Body of pancreas (tissue), 4 donors: ENCODE measurements around the gene TNS3. TPM values are rescaled to one million over a fixed set of nuclear protein-coding genes. Genes with fewer than 3 reads are reported as not detected.

Experiments
- ATAC-seq: fragments of 150-250 bp; one replicate; pipeline ENCODE4 v1.9.1; 2016
- DNase-seq, 4 donors: peaks; one replicate each; pipeline ENCODE4 v3.0.0-alpha.2; 2019
- H3K27ac ChIP-seq, 4 donors: fragments of 200-600 bp; sonication (generic); 1 replicate in 3 of 4; 2 replicates in 1 of 4; pipeline versions ENCODE4 v1.5.1 to v1.6.1; 2016 to 2019; ENCODE audit warnings: mild to moderate bottlenecking in 1 of 4, mixed read lengths in 1 of 4, moderate library complexity in 1 of 4
- H3K27me3 ChIP-seq, 2 donors: fragments of 200-600 bp; sonication (generic); one replicate each; pipeline ENCODE4 v1.6.0; 2016; ENCODE audit warnings: mild to moderate bottlenecking in 1 of 2
- H3K36me3 ChIP-seq, 2 donors: fragments of 200-600 bp; sonication (generic); replicated peaks in 1 of 2; 2 replicates each; pipeline ENCODE4 v1.5.1; 2016; ENCODE audit warnings: low read depth in 2 of 2; ENCODE audit not compliant: insufficient read depth in 1 of 2
- H3K4me1 ChIP-seq: fragments of 200-600 bp; sonication (generic); one replicate; pipeline ENCODE4 v1.6.0; 2016
- H3K4me3 ChIP-seq, 2 donors: fragments of 200-600 bp; sonication (generic); 1 replicate in 1 of 2; 2 replicates in 1 of 2; pipeline ENCODE4 v1.5.1; 2016 to 2019
- H3K9me3 ChIP-seq, 3 donors: fragments of 200-600 bp; sonication (generic); 1 replicate in 2 of 3; 2 replicates in 1 of 3; pipeline ENCODE4 v1.5.1; 2016
- CTCF ChIP-seq, 7 experiments: fragments of 450-650 bp in 4 of 7; fragments of 200-600 bp in 3 of 7; sonication (generic) in 3 of 7; IDR thresholded peaks; one replicate each; pipeline ENCODE4 v1.5.1; 2016 to 2019; ENCODE audit warnings: antibody characterized with exemption in 7 of 7
- POLR2A ChIP-seq, 3 donors: fragments of 450-650 bp; IDR thresholded peaks; one replicate each; pipeline ENCODE4 v1.6.1; 2016; ENCODE audit warnings: antibody characterized with exemption in 3 of 3, mild to moderate bottlenecking in 2 of 3
- WGBS, 2 donors: methylation state at CpG; one replicate each; pipeline ENCODE4 v1.1.5; 2017; 5-methylcytosine and 5-hydroxymethylcytosine counted together
- intact Hi-C: fragments of 100-400 bp; cut with DNase I; formaldehyde crosslinking; loops from one replicate; pipeline ENCODE4 v1.15.1; 2023
- total RNA-seq, 2 donors: library from RNA; depleted of rRNA; stranded (reverse); fragments of >200 nt; gene quantifications; one replicate each; pipeline ENCODE4 v1.1.0, GENCODE V29; 2016

The TNS3 gene
- total RNA-seq, 2 donors from 2014 or later: 100 to 265 TPM

DNA sequence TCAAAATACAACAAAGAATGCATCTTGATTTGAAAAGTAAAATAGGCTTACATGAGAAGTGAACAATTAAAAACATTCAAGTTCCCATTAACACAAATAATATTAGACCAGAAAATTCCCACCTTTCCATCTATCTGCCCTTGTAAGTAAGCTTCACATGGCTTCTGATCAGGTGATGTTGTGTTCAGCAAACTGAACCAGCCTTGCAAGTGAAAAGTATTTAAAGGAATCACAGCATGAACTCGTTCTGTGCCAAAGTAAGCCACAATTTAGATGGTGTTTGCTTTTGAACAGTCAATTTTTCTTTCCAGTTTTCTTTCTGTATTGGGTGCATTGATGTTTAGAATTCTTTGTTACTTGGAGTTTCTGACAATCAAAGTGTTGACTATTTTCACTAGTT lies 347.9 kb downstream of the TNS3 start:
- TF ChIP-seq CTCF (IDR thresholded peaks at IDR 0.05) (no peak), POLR2A (IDR thresholded peaks at IDR 0.05) (no peak)
- Histone ChIP-seq H3K27ac (no peak overlapping the region), H3K4me3 (no peak overlapping the region), H3K9me3 (no peaks in the 10 kb centered on the region), H3K27me3 (no peaks in the 10 kb centered on the region), H3K4me1 (no peaks in the 10 kb centered on the region), H3K36me3 (no peaks in the 10 kb centered on the region)
- WGBS, 2 donors: 37% methylated on average over 1 of the region's 1 CpG
- no peak for DNase-seq
- intact Hi-C loops: no loop called here
- ATAC-seq: no peak

- WGBS, 2 donors: 70 to 81% methylated on average over 8 of the region's 8 CpGs
- no peak for TF ChIP-seq CTCF (IDR thresholded peaks at IDR 0.05)
- H3K36me3 ChIP-seq: no peaks in the 10 kb centered on the region
- H3K27me3 ChIP-seq: no peaks in the 10 kb centered on the region
- no peaks in the 10 kb centered on the region for H3K9me3 ChIP-seq
- H3K4me1 ChIP-seq: no peaks in the 10 kb centered on the region
- no peak overlapping the region for H3K27ac ChIP-seq
- DNase-seq (no peak), ATAC-seq (no peak)
- intact Hi-C loops: no loop called here
- H3K4me3 ChIP-seq: no peak overlapping the region
Measured at GRCh38 chr7:47232751-47233412, 349.0 kb downstream of the TNS3 start.

DNA sequence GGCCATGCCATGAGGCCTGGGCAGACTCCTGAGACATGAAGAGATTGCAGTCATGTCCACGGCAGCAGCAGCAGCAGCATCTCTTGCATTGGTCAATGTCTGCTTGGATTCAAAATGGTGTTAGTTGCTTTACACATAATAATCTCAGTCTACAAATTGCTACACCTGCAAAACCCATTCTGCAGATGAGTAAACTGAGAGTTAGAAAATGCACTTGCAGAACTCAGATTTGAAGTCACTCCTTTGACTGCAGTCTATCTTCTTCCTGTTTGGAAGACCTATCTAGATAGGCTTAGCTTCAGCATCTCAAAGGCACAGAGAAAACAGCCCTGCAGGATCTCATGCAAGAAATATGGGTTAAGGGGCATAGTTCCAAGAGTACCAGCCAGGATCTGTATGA lies 350.3 kb downstream of the TNS3 start:
- H3K27me3 ChIP-seq: no peaks in the 10 kb centered on the region
- DNase-seq: no peak
- no peak for TF ChIP-seq CTCF (IDR thresholded peaks at IDR 0.05)
- TF ChIP-seq POLR2A (IDR thresholded peaks at IDR 0.05): no peak
- H3K27ac ChIP-seq: no peak overlapping the region
- ATAC-seq: no peak
- no peaks in the 10 kb centered on the region for H3K9me3 ChIP-seq
- 90 to 100% methylated on average over 1 of the region's 1 CpG for WGBS, 2 donors
- H3K4me3 ChIP-seq: no peak overlapping the region
- H3K4me1 ChIP-seq: no peaks in the 10 kb centered on the region
- no peaks in the 10 kb centered on the region for H3K36me3 ChIP-seq
- intact Hi-C loops: no loop called here

- intact Hi-C loops: no loop called here
- H3K27me3 ChIP-seq: no peaks in the 10 kb centered on the region
Measured at GRCh38 chr7:47231032-47231431, 350.9 kb downstream of the TNS3 start.

More at GRCh38 chr7:47231032-47231431, 350.9 kb downstream of the TNS3 start:
- no peaks in the 10 kb centered on the region for H3K4me1 ChIP-seq
- ATAC-seq (no peak), DNase-seq (no peak)
- H3K36me3 ChIP-seq: no peaks in the 10 kb centered on the region
- WGBS, 2 donors: 92 to 97% methylated on average over 2 to 3 of the region's 3 CpGs
- no peaks in the 10 kb centered on the region for H3K9me3 ChIP-seq
- H3K27ac ChIP-seq: no peak overlapping the region
- no peak overlapping the region for H3K4me3 ChIP-seq
- TF ChIP-seq POLR2A (IDR thresholded peaks at IDR 0.05) (no peak), CTCF (IDR thresholded peaks at IDR 0.05) (no peak)
